H1 (cell line): ENCODE measurements around the gene SLC37A1. TPM values are rescaled to one million over a fixed set of nuclear protein-coding genes. Genes with fewer than 3 reads are reported as not detected.

Experiments
- CTCF ChIA-PET: fragments of 300-600 bp; sonication (Branson Sonifier 250); formaldehyde crosslinking; loops from one replicate; lab custom pipeline; 2021; ENCODE audit not compliant: partially characterized antibody; lab: Charles Lee
- POLR2A ChIA-PET: fragments of 300-600 bp; sonication (Branson Sonifier 250); formaldehyde crosslinking; loops from one replicate; lab custom pipeline; 2021; ENCODE audit warnings: inconsistent platforms; ENCODE audit not compliant: partially characterized antibody; lab: Charles Lee
- DNase-seq, 2 experiments: peaks; one replicate each; pipeline versions ENCODE4 v3.0.0 to v3.0.0-alpha.2; 2010 to 2022; ENCODE audit warnings: low spot score in 2 of 2, low read depth in 1 of 2, mixed read lengths in 1 of 2
- FAIRE-seq: peaks from 2 replicates; lab custom pipeline; 2011; peaks lifted over from hg19 to GRCh38; lab: Jason Lieb, UNC
- H2AFZ ChIP-seq: 2 replicates; pipeline ENCODE4 v1.8.1; 2012; ENCODE audit warnings: low read length, inconsistent platforms
- H2AK5ac ChIP-seq: 2 replicates; pipeline ENCODE4 v1.6.1; 2013; ENCODE audit warnings: low read depth, low read length
- H2BK120ac ChIP-seq: replicated peaks from 2 replicates; pipeline ENCODE3; 2013; ENCODE audit warnings: low read depth, low read length, inconsistent platforms
- H2BK12ac ChIP-seq: 2 replicates; pipeline ENCODE4 v1.6.1; 2013; ENCODE audit warnings: low read depth, low read length
- H2BK15ac ChIP-seq: 2 replicates; pipeline ENCODE4 v1.6.1; 2013; ENCODE audit warnings: low read length
- H2BK20ac ChIP-seq: 2 replicates; pipeline ENCODE4 v1.6.1; 2013; ENCODE audit warnings: low read length
- H2BK5ac ChIP-seq: 2 replicates; pipeline ENCODE4 v1.6.1; 2013; ENCODE audit warnings: low read depth, low read length
- H3K14ac ChIP-seq: 2 replicates; pipeline ENCODE4 v1.6.1; 2013; ENCODE audit warnings: inconsistent platforms; ENCODE audit not compliant: insufficient read length
- H3K18ac ChIP-seq: 2 replicates; pipeline ENCODE4 v1.6.1; 2013; ENCODE audit warnings: low read length; ENCODE audit errors: extremely low read depth
- H3K23ac ChIP-seq: 2 replicates; pipeline ENCODE4 v1.6.1; 2013; ENCODE audit warnings: inconsistent platforms; ENCODE audit not compliant: insufficient read length
- H3K23me2 ChIP-seq: 2 replicates; pipeline ENCODE4 v1.6.1; 2013; ENCODE audit warnings: low read depth, low read length
- H3K27ac ChIP-seq: 2 replicates; pipeline ENCODE4 v1.6.1; 2011; ENCODE audit warnings: low read depth, low read length, inconsistent platforms
- H3K27me3 ChIP-seq, 4 experiments: replicated peaks in 1 of 4; 1 replicate in 1 of 4; 2 replicates in 3 of 4; pipeline versions ENCODE4 v1.6.1 to v1.8.1; 2011 to 2013; ENCODE audit warnings: low read length in 3 of 4, mild to moderate bottlenecking in 3 of 4, inconsistent platforms in 2 of 4, mixed read lengths in 2 of 4, moderate library complexity in 1 of 4; ENCODE audit not compliant: control insufficient read depth in 3 of 4, insufficient read depth in 3 of 4; ENCODE audit errors: extremely low read depth in 1 of 4
- H3K36me3 ChIP-seq, 4 experiments: 2 replicates each; pipeline versions ENCODE4 v1.6.1 to v1.8.1; 2011 to 2013; ENCODE audit warnings: mild to moderate bottlenecking in 4 of 4, low read length in 3 of 4, moderate library complexity in 2 of 4, control low read depth in 1 of 4, inconsistent platforms in 1 of 4; ENCODE audit not compliant: insufficient read depth in 4 of 4, control insufficient read depth in 2 of 4
- H3K4ac ChIP-seq: replicated peaks from 2 replicates; pipeline ENCODE3; 2013; ENCODE audit warnings: low read length, low read depth, mixed read lengths, inconsistent platforms; ENCODE audit not compliant: insufficient read length
- H3K4me1 ChIP-seq, 4 experiments: replicated peaks in 1 of 4; 1 replicate in 1 of 4; 2 replicates in 3 of 4; pipeline versions ENCODE4 v1.6.1 to v1.8.1; 2011 to 2013; ENCODE audit warnings: low read length in 3 of 4, inconsistent platforms in 2 of 4, mixed read lengths in 1 of 4; ENCODE audit not compliant: insufficient read depth in 4 of 4, control insufficient read depth in 3 of 4
- H3K4me2 ChIP-seq, 2 experiments: 2 replicates each; pipeline versions ENCODE4 v1.6.1 to v1.8.1; 2011 to 2013; ENCODE audit warnings: low read depth in 2 of 2, low read length in 2 of 2, control low read depth in 1 of 2, inconsistent platforms in 1 of 2, mild to moderate bottlenecking in 1 of 2; ENCODE audit not compliant: insufficient read depth in 1 of 2
- H3K4me3 ChIP-seq, 4 experiments: fragments of 200-600, 300-600 bp in 1 of 4; sonication (generic), shearing (Covaris generic), sonication (Bioruptor Twin) in 1 of 4; 2 replicates each; pipeline versions ENCODE4 v1.5.1 to v1.8.1; 2011 to 2016; ENCODE audit warnings: low read length in 4 of 4, low read depth in 3 of 4, control low read depth in 2 of 4, inconsistent platforms in 2 of 4, mild to moderate bottlenecking in 2 of 4, mixed read lengths in 1 of 4, moderate library complexity in 1 of 4; ENCODE audit not compliant: insufficient read depth in 2 of 4; ENCODE audit errors: extremely low read depth in 1 of 4
- H3K56ac ChIP-seq: replicated peaks from 2 replicates; pipeline ENCODE3; 2013; ENCODE audit warnings: low read depth, mild to moderate bottlenecking, mixed read lengths, low read length, inconsistent platforms; ENCODE audit not compliant: insufficient read length
- H3K79me1 ChIP-seq: 2 replicates; pipeline ENCODE4 v1.6.1; 2013; ENCODE audit warnings: low read depth, low read length, control low read depth
- H3K79me2 ChIP-seq, 2 experiments: 2 replicates each; pipeline versions ENCODE4 v1.6.1 to v1.8.1; 2012 to 2013; ENCODE audit warnings: low read length in 2 of 2, mild to moderate bottlenecking in 2 of 2, inconsistent platforms in 1 of 2; ENCODE audit not compliant: insufficient read depth in 2 of 2, control insufficient read depth in 1 of 2
- H3K9ac ChIP-seq, 4 experiments: replicated peaks in 1 of 4; 1 replicate in 1 of 4; 2 replicates in 3 of 4; pipeline versions ENCODE4 v1.6.1 to v1.8.1; 2011 to 2013; ENCODE audit warnings: low read depth in 3 of 4, low read length in 3 of 4, control low read depth in 2 of 4, mild to moderate bottlenecking in 2 of 4, moderate library complexity in 2 of 4, inconsistent platforms in 1 of 4; ENCODE audit errors: extremely low read depth in 1 of 4
- H3K9me3 ChIP-seq, 2 experiments: 2 replicates each; pipeline versions ENCODE4 v1.6.1 to v1.8.1; 2012 to 2013; ENCODE audit warnings: mild to moderate bottlenecking in 2 of 2, moderate library complexity in 2 of 2, control low read depth in 1 of 2, inconsistent platforms in 1 of 2, low read depth in 1 of 2, low read length in 1 of 2, mixed read lengths in 1 of 2; ENCODE audit not compliant: insufficient read depth in 2 of 2
- H4K20me1 ChIP-seq, 2 experiments: replicated peaks in 1 of 2; 2 replicates each; pipeline versions ENCODE3 to v1.8.1; 2011 to 2013; ENCODE audit warnings: inconsistent platforms in 2 of 2, low read length in 2 of 2, mild to moderate bottlenecking in 1 of 2; ENCODE audit not compliant: insufficient read depth in 2 of 2, control insufficient read depth in 1 of 2
- H4K5ac ChIP-seq: 2 replicates; pipeline ENCODE4 v1.6.1; 2013; ENCODE audit warnings: low read length, low read depth, mixed read lengths, inconsistent platforms; ENCODE audit not compliant: insufficient read length
- H4K8ac ChIP-seq: 2 replicates; pipeline ENCODE4 v1.8.0; 2013; ENCODE audit warnings: mild to moderate bottlenecking, moderate library complexity, low read length, inconsistent platforms; ENCODE audit not compliant: insufficient read depth; ENCODE audit errors: extremely low read depth
- H4K91ac ChIP-seq: replicated peaks from 2 replicates; pipeline ENCODE3; 2013; ENCODE audit warnings: low read length, mixed read lengths, inconsistent platforms; ENCODE audit not compliant: insufficient read length
- BRCA1 ChIP-seq: IDR thresholded peaks from 2 replicates; pipeline ENCODE4 v1.6.1; 2012; ENCODE audit warnings: low read depth, low read length, improper control_type of control experiment
- CBX8 ChIP-seq: fragments of 300-800, 300-1000 bp; sonication (generic); IDR thresholded peaks from 2 replicates; pipeline ENCODE4 v1.7.1; 2016; ENCODE audit warnings: low read depth, low read length, borderline replicate concordance
- CEBPB ChIP-seq: IDR thresholded peaks from 2 replicates; pipeline ENCODE4 v1.6.1; 2012; ENCODE audit warnings: low read depth, low read length
- JUND ChIP-seq: IDR thresholded peaks from 2 replicates; pipeline ENCODE4 v1.6.1; 2011; ENCODE audit warnings: mild to moderate bottlenecking, improper control_type of control experiment, low read length
- PHF8 ChIP-seq: fragments of 200-600 bp; sonication (generic); conservative IDR thresholded peaks from 2 replicates; pipeline ENCODE4 v1.7.1; 2012; ENCODE audit warnings: low read depth, mild to moderate bottlenecking, inconsistent platforms, low read length, moderate library complexity
- SIN3A ChIP-seq, 2 experiments: IDR thresholded peaks in 1 of 2; conservative IDR thresholded peaks in 1 of 2; 2 replicates each; pipeline ENCODE4 v1.6.1; 2011 to 2012; ENCODE audit warnings: low read length in 2 of 2, improper control_type of control experiment in 1 of 2, low read depth in 1 of 2, mild to moderate bottlenecking in 1 of 2
- SIRT6 ChIP-seq: IDR thresholded peaks from one replicate; pipeline ENCODE4 v1.7.1; 2012; ENCODE audit warnings: low read length, inconsistent platforms
- ZNF274 ChIP-seq: IDR thresholded peaks from 2 replicates; pipeline ENCODE4 v1.7.0; 2012; ENCODE audit warnings: low read length, borderline replicate concordance; ENCODE audit errors: extremely low read depth
- WGBS, 2 experiments: shearing (Covaris generic) in 1 of 2; methylation state at CpG; one replicate each; pipeline versions ENCODE4 v1.1.6 to v1.1.7; 2013 to 2015; ENCODE audit warnings: low lambda C conversion rate in 2 of 2, mixed read lengths in 2 of 2, inconsistent platforms in 1 of 2, low coverage in 1 of 2, missing lambda C conversion rate in 1 of 2; ENCODE audit not compliant: insufficient replicate concordance in 2 of 2, insufficient coverage in 1 of 2, insufficient read length in 1 of 2; ENCODE audit errors: extremely low coverage in 1 of 2, missing lambda C conversion rate in 1 of 2; 5-methylcytosine and 5-hydroxymethylcytosine counted together
- polyA plus RNA-seq, 7 experiments: library from polyadenylated mRNA; depleted of rRNA in 3 of 7; stranded (reverse) in 5 of 7; unstranded in 2 of 7; fragments of >200 nt in 5 of 7; fragments of 200-250 nt in 2 of 7; gene quantifications; 1 replicate in 5 of 7; 2 replicates in 1 of 7; 4 replicates in 1 of 7; pipeline versions ENCODE4 v1.2.1 to v1.2.3, GENCODE V29; 2011 to 2013; ENCODE audit warnings: missing spikeins in 2 of 7, mixed read lengths in 2 of 7
- total RNA-seq: library from RNA; stranded (reverse); fragmentation: NEBNext Ultra II Directional; extraction: Animal tissue kit (Norgen Biotek cat#: 25700); gene quantifications from 2 replicates; pipeline ENCODE4 v1.2.1, GENCODE V29; 2021
- TF ChIP-seq, protein P1 (sequence below): IDR thresholded peaks from 2 replicates; pipeline ENCODE4 v1.6.1; 2012; ENCODE audit warnings: inconsistent platforms

SLC37A1 gene
- total and polyA plus RNA-seq, 2 of the 8 experiments (the other 6 are each of a cell fraction or from before 2014, with no cell fraction given) = 15.6 to 30.9 TPM

- Histone ChIP-seq H3K9ac (no peak overlapping the region), H2BK120ac (no peak overlapping the region), H4K91ac (no peak overlapping the region), H2BK20ac (no peak overlapping the region), H2BK5ac (no peak overlapping the region), H2BK12ac (no peak overlapping the region), H3K23me2 (peaks cover 11% of the 10 kb centered on the region; the same call in 1 of the 2 replicates), H3K79me2 (no peaks in the 10 kb centered on the region), H2AK5ac (no peak overlapping the region), H3K23ac (no peak overlapping the region), H3K4ac (no peak overlapping the region), H3K18ac (no peak overlapping the region), H3K56ac (no peak overlapping the region), H3K36me3 (no peaks in the 10 kb centered on the region; a peak in 1 of 8 replicates), H3K4me1 (peaks cover 0 to 8% (median 4%) of the 10 kb centered on the region in 4 experiments; a peak in 4 of 7 replicates), H3K27ac (no peak overlapping the region), H3K4me2 (no peak overlapping the region), H3K27me3 (no peaks in the 10 kb centered on the region; a peak in 1 of 7 replicates), H4K8ac (no peak overlapping the region; the same call in 1 of the 2 replicates), H4K20me1 (peaks cover 0 to 7% of the 10 kb centered on the region in 2 experiments), H3K14ac (no peak overlapping the region), H4K5ac (no peak overlapping the region), H2AFZ (no peak overlapping the region), H3K4me3 (no peak overlapping the region), H3K9me3 (no peaks in the 10 kb centered on the region), H3K79me1 (no peaks in the 10 kb centered on the region), H2BK15ac (no peak overlapping the region)
- no peak for DNase-seq
- POLR2A ChIA-PET = no interaction called here
- CTCF ChIA-PET = interaction anchor here (0.9 to 1.7 kb wide), 3 partner anchors 18 to 69 kb away, joined by 3 to 4 read pairs (median 3); no protein-coding TSS in a partner anchor
- no peak for FAIRE-seq
- WGBS, 2 experiments = 89% methylated on average over 6 of the region's 6 CpGs; no CpG with 5 or more reads in 1 of the 2 experiments
- TF ChIP-seq ZNF274 (no peak), SIN3A (conservative IDR thresholded peaks at IDR 0.05 in 1 of 2, IDR thresholded peaks at IDR 0.05 in 1 of 2; ENCODE audit: low read depth in 1 of 2, low read length in 2 of 2) (no peak), SIRT6 (no peak), BRCA1 (no peak), JUND (no peak), CEBPB (no peak), CBX8 (no peak), PHF8 (no peak)
- TF ChIP-seq, protein P1, sequence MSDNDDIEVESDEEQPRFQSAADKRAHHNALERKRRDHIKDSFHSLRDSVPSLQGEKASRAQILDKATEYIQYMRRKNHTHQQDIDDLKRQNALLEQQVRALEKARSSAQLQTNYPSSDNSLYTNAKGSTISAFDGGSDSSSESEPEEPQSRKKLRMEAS = no peak
These were observed 106.2 kb downstream of the SLC37A1 start for GRCh38 chr21:42619841-42620240.
